Raji (cell line): ENCODE data around the gene KATNAL2.

Experiments
- POLR2A ChIP-seq: IDR thresholded peaks from 2 replicates; pipeline ENCODE4 v1.6.1; 2011; ENCODE audit warnings: low read depth, low read length, control low read depth; ENCODE audit not compliant: insufficient read depth

The KATNAL2 gene

DNA sequence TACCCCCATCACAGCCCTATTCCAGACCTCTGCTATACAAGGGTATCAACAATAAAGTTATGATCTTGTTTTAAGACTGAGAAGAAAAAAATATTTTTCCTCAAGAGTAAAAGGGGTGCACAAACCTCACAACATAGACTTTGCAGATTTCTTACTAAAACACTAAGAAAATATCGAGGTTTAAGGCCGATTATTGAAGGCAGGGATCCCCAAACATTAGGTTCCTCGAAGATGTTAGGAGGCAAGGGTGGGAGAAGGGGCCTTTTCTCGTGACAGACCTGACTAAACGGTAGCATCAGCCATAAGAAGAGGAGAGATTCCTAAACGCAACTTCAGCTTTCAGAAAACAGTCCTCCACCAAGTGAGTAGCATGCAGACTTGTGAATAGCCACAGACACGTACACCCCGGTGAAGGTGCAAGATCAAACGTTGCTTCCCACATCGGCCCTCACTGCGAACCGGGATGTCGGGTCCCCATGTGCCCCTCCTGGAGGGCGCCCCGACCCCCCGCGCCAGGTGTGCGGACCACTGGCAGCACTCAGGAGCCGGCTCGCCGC, 773 bp upstream of the KATNAL2 start:
- TF ChIP-seq POLR2A = no peak

DNA sequence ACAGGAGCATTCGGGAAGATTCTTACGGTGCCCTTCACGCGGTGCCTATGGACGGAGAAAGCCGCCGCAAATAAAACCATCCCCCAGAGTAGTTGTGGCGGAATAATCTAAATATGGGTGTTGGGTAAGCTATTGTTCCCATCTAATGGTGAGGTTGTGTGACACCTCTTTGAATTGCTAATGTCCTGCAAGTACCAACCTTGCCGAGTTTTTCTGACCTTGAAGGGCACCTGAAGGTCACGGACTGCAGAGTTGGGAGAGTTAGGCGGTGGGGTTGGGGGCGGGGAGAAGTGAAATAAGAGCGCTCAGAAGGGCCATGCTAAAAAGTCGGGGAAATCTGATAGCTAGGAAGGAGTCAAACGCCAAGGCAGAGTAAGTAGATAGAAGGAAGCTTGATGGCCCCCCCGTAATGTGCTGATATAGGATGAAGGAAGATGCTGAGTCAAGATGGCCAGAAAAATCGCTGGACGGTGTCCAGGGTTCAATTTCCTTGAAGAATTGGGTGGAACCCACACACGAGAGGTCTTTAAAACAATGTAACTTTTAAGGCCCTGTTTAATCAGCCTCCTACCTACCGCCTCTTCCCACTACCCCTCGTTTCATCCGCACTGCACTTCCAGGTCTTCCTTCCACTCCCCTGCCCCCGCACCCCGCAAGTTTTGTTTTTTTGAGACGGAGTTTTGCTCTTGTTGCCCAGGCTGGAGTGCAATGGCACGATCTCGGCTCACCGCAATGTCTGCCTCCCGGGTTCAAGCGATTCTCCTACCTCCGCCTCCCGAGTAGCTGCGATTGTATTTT, 600 bp downstream of the KATNAL2 start:
- TF ChIP-seq POLR2A = no peak

DNA sequence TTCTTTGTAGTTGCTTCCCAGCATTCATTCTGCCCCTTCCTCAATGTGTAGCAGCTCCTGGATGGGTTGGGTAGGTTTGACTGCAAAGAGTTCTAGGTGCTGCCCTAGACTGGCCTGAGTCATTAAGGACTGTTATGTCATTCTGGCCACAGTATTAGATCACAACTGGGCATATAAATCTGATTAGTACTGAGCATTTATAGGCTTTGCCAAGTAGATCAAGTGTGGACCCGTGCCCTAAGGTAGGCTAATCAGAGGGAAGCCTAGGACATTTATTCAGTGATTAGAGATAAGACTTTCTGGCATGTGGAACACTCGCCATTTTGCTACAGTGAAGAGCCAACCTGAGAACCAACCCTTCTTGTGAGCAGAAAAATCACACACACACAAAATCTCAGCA, 2.7 kb downstream of the KATNAL2 start:
- no peak for TF ChIP-seq POLR2A

DNA sequence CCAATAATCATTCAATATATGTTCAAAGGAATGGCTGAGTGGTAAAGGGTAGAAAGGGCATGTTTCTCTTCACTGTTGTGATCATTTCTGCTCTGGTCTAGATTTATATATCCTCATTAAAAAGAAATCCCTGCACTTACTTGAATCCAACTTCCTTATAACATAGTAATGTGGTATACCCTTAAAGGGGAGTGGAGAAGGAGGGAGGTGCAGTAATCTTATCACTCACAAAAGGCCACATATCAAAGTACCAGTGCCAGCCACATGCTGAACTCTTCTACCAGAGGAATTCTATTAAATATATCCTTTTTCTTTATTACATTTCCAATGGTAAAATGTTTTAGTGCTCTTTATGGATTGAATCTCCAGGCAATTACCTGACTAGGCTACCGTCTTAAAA, 3.3 kb downstream of the KATNAL2 start:
- TF ChIP-seq POLR2A = no peak

DNA sequence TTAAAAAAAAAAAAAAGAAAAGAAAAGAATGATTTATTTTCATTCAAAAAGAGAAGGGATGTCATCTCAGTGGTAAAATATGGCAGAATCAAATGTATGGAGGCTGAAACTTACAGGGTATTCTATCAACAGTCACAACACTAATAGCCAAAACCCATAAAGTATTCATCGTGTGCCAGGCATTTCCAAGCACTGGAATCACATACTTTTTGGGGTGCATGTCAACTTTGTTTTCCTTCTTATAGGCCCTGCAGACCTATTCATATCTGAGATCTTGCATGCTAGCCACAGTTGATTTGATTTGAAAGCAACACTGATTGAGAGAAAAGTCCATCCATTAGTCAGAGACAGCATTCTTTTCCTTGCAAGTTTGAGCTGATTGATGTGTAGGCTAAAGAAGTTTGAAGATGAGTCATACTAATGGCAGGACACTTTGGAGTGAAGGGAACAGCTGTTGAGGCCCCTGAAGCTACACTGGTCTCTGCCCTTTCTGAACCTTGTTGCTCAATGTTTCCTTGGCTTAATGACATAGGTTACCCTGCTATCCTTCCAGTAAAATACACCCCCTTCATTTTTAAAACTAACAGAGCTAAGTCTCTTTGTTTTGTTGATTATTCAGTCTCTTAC, 22.0 kb downstream of the KATNAL2 start:
- no peak for TF ChIP-seq POLR2A

DNA sequence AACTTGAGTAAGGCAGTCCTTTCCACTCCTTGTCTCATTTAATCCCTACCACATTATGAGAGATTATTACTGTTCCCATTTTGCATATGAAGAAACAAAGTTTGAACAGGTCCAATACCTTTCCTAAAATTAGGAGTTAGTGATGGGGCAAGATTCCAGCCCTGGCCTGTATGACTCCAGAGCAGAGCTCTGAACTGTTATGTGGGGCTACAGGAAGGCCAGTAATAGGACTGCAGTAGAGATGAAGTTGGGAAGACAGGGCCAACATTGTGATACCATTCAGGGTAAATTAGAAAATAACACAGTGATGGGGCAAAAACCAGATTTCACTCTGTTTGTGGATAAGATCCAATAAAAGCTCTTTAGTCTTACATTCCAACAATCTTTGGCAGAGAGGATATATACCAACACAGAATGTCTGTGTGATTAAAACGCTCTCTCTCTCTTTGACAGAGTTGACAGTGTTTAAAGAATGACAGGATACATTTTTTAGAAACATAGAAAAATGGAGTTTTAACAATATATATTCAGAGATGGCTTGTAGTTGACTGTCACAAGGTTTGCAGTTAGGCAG, 22.7 kb downstream of the KATNAL2 start:
- no peak for TF ChIP-seq POLR2A

DNA sequence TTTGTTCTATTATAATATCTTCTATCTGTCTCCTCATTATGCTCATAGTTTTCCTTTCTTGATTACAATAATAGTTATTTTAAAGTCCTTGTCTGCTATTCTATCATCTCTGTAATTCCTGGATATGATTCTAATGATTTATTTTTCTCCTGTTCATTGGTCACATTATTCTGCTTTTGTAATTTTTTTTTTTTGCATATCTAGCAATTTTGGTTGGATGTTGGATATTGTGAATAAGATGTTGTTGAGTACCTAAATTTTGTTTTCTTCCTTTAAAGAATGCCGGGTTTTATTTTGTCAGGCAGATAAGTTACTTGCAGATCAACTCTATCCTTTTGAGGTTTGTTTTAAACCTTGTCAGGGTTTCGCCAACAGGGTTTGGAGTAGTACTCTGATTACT, 25.2 kb downstream of the KATNAL2 start:
- TF ChIP-seq POLR2A = no peak

DNA sequence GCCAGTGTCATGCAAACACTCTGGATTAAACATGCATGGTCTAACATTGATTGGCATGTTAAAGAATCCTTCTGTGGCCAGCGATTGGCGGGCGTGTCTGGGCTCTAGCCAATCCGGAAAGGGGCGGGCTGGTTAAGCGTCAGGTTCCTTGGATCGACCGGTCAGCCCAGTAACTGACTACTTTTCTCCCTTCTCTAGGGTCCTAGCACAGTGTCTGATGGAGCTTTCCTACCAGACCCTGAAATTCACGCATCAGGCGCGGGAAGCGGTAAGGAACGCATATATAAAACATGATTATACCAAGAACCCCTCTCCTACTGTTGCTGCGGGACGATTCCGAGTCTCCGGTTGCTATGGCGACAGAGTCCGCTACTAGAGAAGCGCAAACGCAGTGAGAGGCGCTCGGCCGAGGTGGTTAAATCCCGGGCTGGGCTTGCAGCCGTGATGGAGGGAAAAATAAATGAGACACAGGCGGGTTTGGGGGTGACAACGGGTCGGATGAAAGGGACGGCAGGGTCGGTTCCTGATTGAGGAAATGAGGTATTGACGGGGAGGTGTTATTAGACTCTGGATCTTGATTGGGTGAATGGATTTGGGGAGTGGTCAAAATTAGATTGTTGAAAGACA, 29.4 kb downstream of the KATNAL2 start:
- TF ChIP-seq POLR2A = no peak

DNA sequence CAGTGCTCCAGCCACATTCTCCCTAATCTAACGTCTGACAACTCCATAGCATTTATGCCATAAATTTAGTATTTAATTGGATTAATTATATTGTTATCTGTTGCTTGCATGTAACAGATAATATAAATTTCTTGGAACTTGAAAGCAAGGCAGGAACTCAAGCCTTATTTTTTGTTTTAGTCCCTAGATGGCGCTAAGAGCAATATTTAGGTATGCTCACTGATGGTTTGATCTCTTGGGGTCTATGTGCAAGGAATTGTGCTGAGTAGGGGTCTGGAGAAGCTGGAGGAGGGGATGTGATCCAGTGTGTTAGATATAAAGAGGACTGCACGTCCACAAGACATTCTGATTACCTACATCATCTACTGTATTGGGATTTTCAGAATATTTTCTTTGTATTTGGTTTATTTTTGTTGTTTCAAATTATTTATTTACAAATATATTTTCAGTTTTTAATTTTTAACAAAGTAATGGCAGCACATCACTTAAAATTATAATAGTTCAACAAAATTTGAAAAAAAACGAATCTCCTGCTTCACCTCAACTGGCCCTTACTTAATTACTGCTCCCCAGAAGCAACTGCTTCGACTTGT, 32.8 kb downstream of the KATNAL2 start:
- no peak for TF ChIP-seq POLR2A

DNA sequence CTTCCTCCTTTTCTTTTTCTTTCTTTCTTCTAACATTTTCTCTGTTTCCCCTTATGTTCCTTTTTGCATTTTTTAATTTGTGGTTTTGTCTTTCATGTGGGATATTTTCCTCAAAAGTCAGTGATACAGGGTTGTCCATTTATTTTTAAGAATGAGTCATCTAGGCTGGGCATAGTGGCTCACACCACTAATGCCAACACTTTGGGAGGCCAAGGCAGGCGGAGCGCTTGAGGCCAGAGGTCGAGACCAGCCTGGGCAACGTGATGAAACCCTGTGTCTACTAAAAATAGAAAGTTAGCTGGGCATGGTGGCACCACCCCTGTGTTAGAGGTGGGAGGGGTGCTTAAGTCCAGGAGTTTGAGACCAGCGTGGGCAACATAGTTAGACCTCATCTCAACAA, 35.8 kb downstream of the KATNAL2 start:
- TF ChIP-seq POLR2A = no peak

DNA sequence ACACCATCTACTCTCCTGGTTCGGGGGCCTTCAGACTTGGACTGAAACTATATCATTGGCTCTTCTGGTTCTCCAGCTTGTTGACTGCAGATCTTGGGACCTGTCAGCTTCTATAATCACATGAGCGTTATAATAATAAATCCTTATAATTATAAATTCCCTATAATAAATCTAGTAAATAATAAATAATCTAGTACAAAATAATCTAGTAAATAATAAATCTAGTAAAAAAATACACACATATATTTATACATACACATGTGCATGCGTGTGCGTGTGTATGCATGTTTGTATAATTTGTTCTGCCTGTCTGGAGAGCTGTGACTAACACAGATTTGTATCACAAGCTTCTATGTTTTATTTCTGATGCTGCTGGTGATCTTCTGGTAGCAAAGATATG, 40.8 kb downstream of the KATNAL2 start:
- no peak for TF ChIP-seq POLR2A

DNA sequence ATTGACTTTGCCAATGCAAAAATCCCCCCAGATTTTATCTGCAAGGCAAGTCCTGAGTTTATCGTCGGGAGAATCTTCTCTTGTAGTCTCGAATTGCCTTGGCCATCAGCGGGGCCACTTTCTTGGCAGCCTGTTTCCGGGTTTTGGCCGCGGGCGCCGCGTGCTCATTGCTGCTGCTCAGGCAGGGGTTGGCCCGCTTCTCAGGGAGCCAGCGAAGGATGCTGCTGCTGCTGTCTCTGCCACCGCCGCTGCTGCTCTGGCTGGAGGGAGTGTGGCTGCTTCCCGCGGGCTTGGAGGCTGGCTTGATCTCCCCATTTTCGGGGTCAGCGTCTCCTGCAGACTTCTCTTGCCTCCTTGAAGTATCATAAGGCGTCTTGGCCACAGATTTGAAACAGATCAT, 115.5 kb downstream of the KATNAL2 start:
- TF ChIP-seq POLR2A = no peak

DNA sequence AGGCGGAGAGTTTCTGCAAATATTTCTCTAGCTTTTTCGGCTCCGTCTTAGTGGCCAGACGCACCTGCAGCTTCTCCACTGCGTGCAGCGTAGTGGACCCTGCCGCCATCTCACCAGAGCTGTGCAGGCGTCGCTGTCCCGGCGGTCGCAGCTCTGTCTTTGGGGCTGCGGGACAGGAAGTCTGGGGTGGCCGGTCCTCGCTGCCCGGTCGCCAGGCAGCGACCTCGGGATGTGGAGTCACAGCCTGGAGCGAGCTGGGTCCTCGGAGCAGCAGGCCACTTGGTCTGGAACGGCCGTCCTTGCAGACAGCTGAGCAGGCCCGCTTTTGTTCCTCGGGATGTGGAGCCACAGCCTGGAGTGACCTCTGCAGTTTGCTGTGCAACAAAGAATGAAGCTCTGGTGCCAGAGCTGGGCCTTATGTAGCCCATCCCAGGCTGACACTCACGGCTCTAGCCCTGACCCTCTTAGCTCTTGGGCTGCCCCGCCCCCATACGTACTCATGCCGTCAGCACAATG, 117.8 kb downstream of the KATNAL2 start, which contains the start of gene ELOA2:
Gene ELOA2, minus strand, starts transcription at position 466 of the 516 bp plus-strand sequence. Its CDS starts 357 bp downstream, at position 109.
- TF ChIP-seq POLR2A = no peak

DNA sequence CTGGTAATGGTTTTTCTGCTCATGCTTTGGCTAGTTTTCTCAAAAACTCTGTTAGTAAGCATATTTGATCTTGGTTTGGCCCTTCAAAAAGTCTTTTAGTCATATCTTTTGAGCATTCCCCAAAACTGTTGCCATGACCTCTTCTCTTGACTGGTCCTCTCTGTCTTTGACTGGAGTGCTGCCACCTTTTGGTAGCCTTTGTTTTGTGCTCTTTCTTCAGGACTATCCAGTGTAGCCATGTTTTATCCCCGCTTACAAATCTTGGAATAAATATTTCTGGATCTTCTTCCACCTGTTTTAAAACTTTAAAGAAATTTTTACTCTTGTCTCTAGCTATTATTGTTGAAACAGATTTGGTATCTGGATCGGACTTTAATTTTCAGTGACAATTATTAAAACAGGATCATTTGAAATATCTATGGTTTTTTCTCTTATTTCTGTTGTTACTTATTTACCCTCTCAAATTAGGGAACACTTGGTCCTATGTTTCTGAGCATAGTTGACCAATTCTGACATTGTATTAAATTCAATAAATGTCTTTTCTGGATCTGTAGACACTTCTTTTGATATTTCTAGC, 119.0 kb downstream of the KATNAL2 start:
- TF ChIP-seq POLR2A = no peak

DNA sequence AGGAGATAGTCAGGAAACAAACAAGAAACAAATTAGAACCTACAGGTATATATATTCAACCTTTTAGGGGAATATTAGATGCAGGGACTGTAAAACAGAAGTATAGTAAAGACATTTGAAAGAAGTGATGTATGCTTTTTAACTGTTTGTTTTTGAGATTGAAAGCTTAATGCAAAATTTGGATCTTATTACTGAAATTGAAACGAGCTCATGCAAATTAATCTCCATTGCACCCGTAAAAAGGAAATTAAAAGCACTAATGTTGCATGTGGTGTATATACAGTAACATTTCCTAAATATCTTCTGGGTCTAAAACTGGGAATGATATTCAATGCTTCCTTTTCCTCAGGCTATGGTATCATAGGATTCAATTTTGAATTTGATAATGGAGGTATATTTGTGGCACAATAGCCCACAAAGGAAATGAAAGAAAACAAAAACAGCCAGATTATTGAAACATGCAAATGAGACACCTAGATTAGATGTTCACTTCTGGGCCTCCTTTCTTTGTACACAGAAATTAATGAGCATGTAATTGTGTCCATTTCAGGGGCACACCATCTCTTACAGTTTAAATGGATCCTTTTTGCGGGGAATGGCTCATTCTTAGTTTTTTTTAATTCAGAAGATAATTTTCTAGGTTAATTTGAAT, 119.7 kb downstream of the KATNAL2 start:
- TF ChIP-seq POLR2A = no peak

DNA sequence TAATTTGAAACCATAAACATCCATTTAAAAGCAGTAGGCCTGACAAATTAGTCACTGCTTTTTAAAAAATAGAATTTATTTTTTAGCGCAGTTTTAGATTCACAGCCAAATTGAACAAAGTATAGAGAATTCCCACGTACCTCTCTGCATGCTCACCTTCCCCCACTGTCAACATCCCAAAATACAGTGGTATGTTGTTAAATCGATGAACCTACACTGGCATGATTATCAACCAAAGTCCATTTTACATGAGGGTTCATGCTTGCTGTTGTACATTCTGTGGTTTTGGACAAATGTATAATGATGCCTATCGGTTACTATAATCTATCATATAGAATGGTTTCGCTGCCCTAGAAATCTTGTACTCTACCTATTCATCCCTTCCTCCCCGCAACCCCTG, 123.6 kb downstream of the KATNAL2 start:
- no peak for TF ChIP-seq POLR2A
